A673 (cell line): Measurements from ENCODE around the gene TGM5. TPM values are rescaled to one million over a fixed set of nuclear protein-coding genes. Genes with fewer than 3 reads are reported as not detected.

Experiments used
- BruUV-seq: library from RNA; stranded (reverse); fragments of 400-500 nt; replicated peaks from 2 replicates; lab custom pipeline; 2021; lab: Mats Ljungman, UMichigan
- CTCF ChIA-PET: fragments of 300-600 bp; sonication (Branson Sonifier 250); formaldehyde crosslinking; loops from one replicate; lab custom pipeline; 2022; ENCODE audit warnings: antibody characterized with exemption; lab: Charles Lee
- POLR2A ChIA-PET: fragments of 300-600 bp; sonication (Branson Sonifier 250); formaldehyde crosslinking; loops from one replicate; lab custom pipeline; 2022; ENCODE audit warnings: antibody characterized with exemption; ENCODE audit not compliant: low non-redundant PET; lab: Charles Lee
- DNase-seq: peaks from one replicate; pipeline ENCODE4 v3.0.0-alpha.2; 2015; ENCODE audit warnings: low spot score
- H3K27ac ChIP-seq: fragments of 200-600 bp; sonication (generic); 2 replicates; pipeline ENCODE4 v1.5.1; 2016; ENCODE audit warnings: mixed run types, low read depth, mild to moderate bottlenecking, mixed read lengths, antibody characterized with exemption, low read length; ENCODE audit not compliant: poor library complexity, severe bottlenecking
- H3K27me3 ChIP-seq: fragments of 200-600 bp; sonication (generic); replicated peaks from 2 replicates; pipeline ENCODE4 v1.6.1; 2017; ENCODE audit warnings: mixed run types, low read depth, mild to moderate bottlenecking, mixed read lengths, antibody characterized with exemption, low read length; ENCODE audit not compliant: insufficient read depth, poor library complexity
- H3K36me3 ChIP-seq: fragments of 200-600 bp; sonication (generic); 2 replicates; pipeline ENCODE4 v1.6.1; 2016; ENCODE audit warnings: mixed run types, mild to moderate bottlenecking, mixed read lengths, antibody characterized with exemption, low read length; ENCODE audit not compliant: insufficient read depth, poor library complexity, severe bottlenecking
- H3K4me1 ChIP-seq: fragments of 200-600 bp; sonication (generic); 2 replicates; pipeline ENCODE4 v1.6.1; 2017; ENCODE audit warnings: mixed run types, mild to moderate bottlenecking, mixed read lengths, antibody characterized with exemption, low read length; ENCODE audit not compliant: insufficient read depth, poor library complexity, severe bottlenecking
- H3K4me3 ChIP-seq: fragments of 200-600 bp; sonication (generic); 2 replicates; pipeline ENCODE4 v1.5.1; 2016; ENCODE audit warnings: low read depth, mixed run types, mild to moderate bottlenecking, mixed read lengths, low read length; ENCODE audit not compliant: poor library complexity, severe bottlenecking
- H3K9me3 ChIP-seq: fragments of 200-600 bp; sonication (generic); 2 replicates; pipeline ENCODE4 v1.6.1; 2016; ENCODE audit warnings: mixed run types, low read depth, mild to moderate bottlenecking, mixed read lengths, antibody characterized with exemption, low read length; ENCODE audit not compliant: poor library complexity, severe bottlenecking
- CTCF ChIP-seq: fragments of 300-800, 200-600 bp; sonication (generic); conservative IDR thresholded peaks from 2 replicates; pipeline ENCODE4 v1.5.1; 2017; ENCODE audit warnings: low read depth, mild to moderate bottlenecking, antibody characterized with exemption, low read length, moderate library complexity, mixed read lengths
- EZH2 ChIP-seq: fragments of 200-600 bp; sonication (generic); IDR thresholded peaks from 2 replicates; pipeline ENCODE4 v1.6.1; 2017; ENCODE audit warnings: borderline replicate concordance, low read depth, mild to moderate bottlenecking, mixed read lengths, antibody characterized with exemption, low read length; ENCODE audit not compliant: poor library complexity, severe bottlenecking
- intact Hi-C: fragments of 100-400 bp; cut with micrococcal nuclease; formaldehyde crosslinking; loops from one replicate; pipeline ENCODE4 v1.10.0; 2022; ENCODE audit not compliant: unreplicated experiment
- total RNA-seq: library from RNA; stranded (reverse); gene quantifications from 2 replicates; pipeline ENCODE4 v1.2.3, GENCODE V29; 2021

Gene TGM5
- total RNA-seq, 1 experiment from 2014 or later: not detected

GRCh38 chr15:43196760-43197548 is 69.8 kb downstream of the TGM5 start:
- Histone ChIP-seq H3K9me3 (no peaks in the 10 kb centered on the region), H3K27me3 (no peaks in the 10 kb centered on the region), H3K27ac (no peak overlapping the region), H3K36me3 (peaks cover 9% of the 10 kb centered on the region), H3K4me1 (no peaks in the 10 kb centered on the region), H3K4me3 (no peak overlapping the region)
- DNase-seq: no peak
- ChIA-PET POLR2A (no interaction called here), CTCF (no interaction called here)
- intact Hi-C loops: no loop called here
- no TSS peak for BruUV-seq
- TF ChIP-seq CTCF (no peak), EZH2 (no peak)

GRCh38 chr15:43194795-43195194 is 71.9 kb downstream of the TGM5 start:
- H3K4me1 ChIP-seq: no peaks in the 10 kb centered on the region
- intact Hi-C loops: loop anchor here (5.0 kb wide), 1 partner anchor 88 kb away; no protein-coding TSS in a partner anchor
- DNase-seq: no peak
- H3K9me3 ChIP-seq: no peaks in the 10 kb centered on the region
- POLR2A ChIA-PET: no interaction called here
- CTCF ChIA-PET: no interaction called here
- peaks cover 10% of the 10 kb centered on the region for H3K36me3 ChIP-seq
- TF ChIP-seq CTCF (no peak), EZH2 (no peak)
- H3K27me3 ChIP-seq: no peaks in the 10 kb centered on the region
- H3K27ac ChIP-seq: no peak overlapping the region
- TSS peak; percentile 34 for BruUV-seq
- H3K4me3 ChIP-seq: no peak overlapping the region

GRCh38 chr15:43193710-43194109 is 73.0 kb downstream of the TGM5 start:
- intact Hi-C loops: loop anchor here (5.0 kb wide), 1 partner anchor 89 kb away; no protein-coding TSS in a partner anchor
- CTCF ChIA-PET: no interaction called here
- H3K36me3 ChIP-seq: peaks cover 10% of the 10 kb centered on the region

More at GRCh38 chr15:43193710-43194109, 73.0 kb downstream of the TGM5 start:
- Histone ChIP-seq H3K4me3 (no peak overlapping the region), H3K27ac (no peak overlapping the region), H3K4me1 (no peaks in the 10 kb centered on the region), H3K9me3 (no peaks in the 10 kb centered on the region), H3K27me3 (no peaks in the 10 kb centered on the region)
- POLR2A ChIA-PET: no interaction called here
- TF ChIP-seq EZH2 (no peak), CTCF (no peak)
- DNase-seq: no peak
- no TSS peak for BruUV-seq
